GM12878 (cell line): ENCODE data around the gene NOL11.

ENCODE experiments used
- MTA2 ChIP-seq: fragments of 450-650 bp; IDR thresholded peaks from 2 replicates; pipeline ENCODE4 v1.6.1; 2016; ENCODE audit warnings: low read depth, mild to moderate bottlenecking, moderate library complexity
- NR2C1 ChIP-seq: fragments of 450-650 bp; IDR thresholded peaks from 2 replicates; pipeline ENCODE4 v1.6.1; 2017; ENCODE audit warnings: antibody characterized with exemption, mild to moderate bottlenecking, moderate library complexity
- NRF1 ChIP-seq: conservative IDR thresholded peaks from 2 replicates; pipeline ENCODE4 v1.6.1; 2011; ENCODE audit warnings: mild to moderate bottlenecking, low read depth, low read length, improper control_type of control experiment

DNA sequence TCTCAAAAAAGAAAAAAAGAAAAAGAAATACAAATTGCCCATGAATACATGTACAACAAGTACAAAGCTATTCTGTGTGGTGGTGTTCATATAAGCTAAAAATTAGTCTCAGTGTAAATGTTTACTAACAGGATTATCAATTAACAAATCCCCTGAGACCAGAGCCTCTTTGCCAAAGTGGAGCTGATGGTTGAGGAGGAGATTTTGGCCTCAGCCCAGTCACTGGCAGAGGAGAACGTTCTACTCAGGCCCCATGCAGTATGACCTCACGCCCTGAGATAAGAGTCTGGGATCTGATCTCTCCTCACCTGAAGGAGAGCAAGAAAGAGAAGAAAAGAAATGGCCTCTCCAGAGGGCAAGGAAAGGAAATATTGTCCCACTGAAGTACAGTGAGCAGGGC, 35.5 kb upstream of the NOL11 start:
- TF ChIP-seq NRF1 (no peak), MTA2 (no peak), NR2C1 (no peak)
